Gastrocnemius medialis (tissue), 4 donors: ENCODE measurements around the gene ANKMY1. TPM values are rescaled to one million over a fixed set of nuclear protein-coding genes. Genes with fewer than 3 reads are reported as not detected.

Source experiments
- ATAC-seq, 2 donors: fragments of 150-250 bp; one replicate each; pipeline ENCODE4 v1.9.1; 2016
- DNase-seq, 2 donors: peaks; one replicate each; pipeline ENCODE4 v3.0.0-alpha.2; 2019
- H3K27ac ChIP-seq, 4 donors: fragments of 200-600 bp; sonication (generic); 1 replicate in 1 of 4; 2 replicates in 3 of 4; pipeline ENCODE4 v1.5.1; 2016 to 2018; ENCODE audit warnings: mild to moderate bottlenecking in 2 of 4, moderate library complexity in 1 of 4
- H3K27me3 ChIP-seq, 3 donors: fragments of 200-600 bp; sonication (generic) in 2 of 3; 1 replicate in 1 of 3; 2 replicates in 2 of 3; pipeline versions ENCODE4 v1.5.1 to v1.6.0; 2016 to 2019; ENCODE audit warnings: mild to moderate bottlenecking in 1 of 3, moderate library complexity in 1 of 3
- H3K36me3 ChIP-seq, 2 donors: fragments of 200-600 bp; sonication (generic) in 1 of 2; one replicate each; pipeline ENCODE4 v1.5.1; 2017 to 2018
- H3K4me1 ChIP-seq, 2 donors: fragments of 200-600 bp; sonication (generic) in 1 of 2; one replicate each; pipeline ENCODE4 v1.5.1; 2016 to 2017; ENCODE audit warnings: mild to moderate bottlenecking in 2 of 2
- H3K4me3 ChIP-seq, 4 donors: fragments of 200-600 bp; sonication (generic) in 3 of 4; 1 replicate in 1 of 4; 2 replicates in 3 of 4; pipeline ENCODE4 v1.5.1; 2016 to 2019; ENCODE audit warnings: mild to moderate bottlenecking in 2 of 4
- H3K9me3 ChIP-seq, 3 donors: fragments of 200-600 bp; sonication (generic) in 2 of 3; 1 replicate in 1 of 3; 2 replicates in 2 of 3; pipeline ENCODE4 v1.5.1; 2016 to 2019
- POLR2A ChIP-seq, 2 donors: fragments of 450-650 bp; IDR thresholded peaks; one replicate each; pipeline ENCODE4 v1.6.1; 2017; ENCODE audit warnings: antibody characterized with exemption in 2 of 2, mild to moderate bottlenecking in 2 of 2, moderate library complexity in 2 of 2
- in situ Hi-C, 4 donors: fragments of 200-750 bp; cut with MboI; loops; one replicate each; pipeline versions ENCODE4 v1.15.0 to v1.8.0; 2017; ENCODE audit warnings: low sequenced_read_pairs in 4 of 4
- intact Hi-C: fragments of 100-400 bp; cut with DNase I; formaldehyde crosslinking; loops from one replicate; pipeline ENCODE4 v1.15.1; 2023; ENCODE audit warnings: low total_unique reads
- total RNA-seq, 4 donors: library from RNA; depleted of rRNA; stranded (reverse); fragments of >200 nt; gene quantifications; one replicate each; pipeline versions ENCODE4 v1.1.0 to v1.2.3, GENCODE V29; 2016
- TF ChIP-seq, protein P1 (sequence below), 5 experiments: fragments of 450-650 bp in 3 of 5; fragments of 200-600 bp in 2 of 5; sonication (generic) in 2 of 5; IDR thresholded peaks in 4 of 5; conservative IDR thresholded peaks in 1 of 5; 1 replicate in 4 of 5; 2 replicates in 1 of 5; pipeline ENCODE4 v1.5.1; 2016 to 2019; ENCODE audit warnings: antibody characterized with exemption in 5 of 5, mild to moderate bottlenecking in 3 of 5, moderate library complexity in 3 of 5

Gene ANKMY1
- total RNA-seq, 4 donors from 2014 or later = 3.3 to 9.0 (median 5.6) TPM

DNA sequence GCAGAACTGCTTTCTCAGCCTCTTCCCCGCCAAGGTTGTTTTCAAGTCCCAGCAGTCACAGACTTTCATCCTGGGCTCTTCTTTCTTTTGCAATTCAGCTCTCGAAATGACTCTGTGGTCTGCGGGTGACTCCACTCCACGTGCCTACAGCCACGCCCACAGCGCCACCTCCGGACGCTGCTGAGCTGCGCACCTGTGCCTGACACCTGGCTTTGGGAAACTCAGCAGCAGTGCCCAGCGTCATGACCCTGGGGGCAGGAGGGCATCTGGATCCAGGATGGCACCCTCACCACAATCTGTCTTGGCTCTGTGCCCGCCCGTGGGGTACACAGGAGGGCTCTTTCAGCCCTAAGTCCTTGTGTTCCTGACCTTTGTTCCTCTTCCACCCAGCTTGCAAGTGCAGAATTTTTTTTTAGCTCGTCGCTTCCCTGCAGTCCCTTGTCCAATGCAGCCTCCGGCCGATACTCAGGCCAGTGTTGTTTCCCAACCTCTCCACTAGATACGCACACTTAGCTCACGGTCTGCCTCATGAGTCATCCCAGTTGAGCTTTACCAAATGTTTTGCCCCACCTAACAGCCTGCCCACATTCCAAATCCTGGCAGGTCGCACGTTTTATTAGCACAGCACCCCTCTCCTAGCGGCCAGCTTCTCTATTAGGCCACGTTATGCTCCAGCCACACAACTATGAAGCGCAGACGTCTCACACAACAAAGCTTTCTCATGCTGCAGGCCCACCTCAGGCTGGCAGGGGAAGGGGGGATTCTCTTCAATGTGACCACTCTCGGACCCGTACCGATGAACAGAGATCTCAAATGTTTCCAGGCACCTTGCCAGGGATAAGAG lies 22.2 kb upstream of the ANKMY1 start:
- DNase-seq = peak in 1 of 2 donors; percentile 77
- TF ChIP-seq, protein P1, sequence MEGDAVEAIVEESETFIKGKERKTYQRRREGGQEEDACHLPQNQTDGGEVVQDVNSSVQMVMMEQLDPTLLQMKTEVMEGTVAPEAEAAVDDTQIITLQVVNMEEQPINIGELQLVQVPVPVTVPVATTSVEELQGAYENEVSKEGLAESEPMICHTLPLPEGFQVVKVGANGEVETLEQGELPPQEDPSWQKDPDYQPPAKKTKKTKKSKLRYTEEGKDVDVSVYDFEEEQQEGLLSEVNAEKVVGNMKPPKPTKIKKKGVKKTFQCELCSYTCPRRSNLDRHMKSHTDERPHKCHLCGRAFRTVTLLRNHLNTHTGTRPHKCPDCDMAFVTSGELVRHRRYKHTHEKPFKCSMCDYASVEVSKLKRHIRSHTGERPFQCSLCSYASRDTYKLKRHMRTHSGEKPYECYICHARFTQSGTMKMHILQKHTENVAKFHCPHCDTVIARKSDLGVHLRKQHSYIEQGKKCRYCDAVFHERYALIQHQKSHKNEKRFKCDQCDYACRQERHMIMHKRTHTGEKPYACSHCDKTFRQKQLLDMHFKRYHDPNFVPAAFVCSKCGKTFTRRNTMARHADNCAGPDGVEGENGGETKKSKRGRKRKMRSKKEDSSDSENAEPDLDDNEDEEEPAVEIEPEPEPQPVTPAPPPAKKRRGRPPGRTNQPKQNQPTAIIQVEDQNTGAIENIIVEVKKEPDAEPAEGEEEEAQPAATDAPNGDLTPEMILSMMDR (IDR thresholded peaks at IDR 0.05 in 4 of 5, conservative IDR thresholded peaks at IDR 0.05 in 1 of 5) = no peak
- no peak for TF ChIP-seq POLR2A (IDR thresholded peaks at IDR 0.05)
- Histone ChIP-seq H3K9me3 (no peaks in the 10 kb centered on the region), H3K4me1 (peaks cover 12 to 16% of the 10 kb centered on the region in 2 donors), H3K27ac (peak overlapping the region; percentile 7 to 69 (median 52)), H3K4me3 (no peak overlapping the region), H3K36me3 (peaks cover 0 to 28% of the 10 kb centered on the region in 2 donors), H3K27me3 (no peaks in the 10 kb centered on the region)
- ATAC-seq = peak; percentile 63 to 88
- in situ Hi-C loops (no loop called here), intact Hi-C loops (loop anchor here (10.0 kb wide), 3 partner anchors 255 to 1055 kb away; partner anchors contain the start of genes ATG4B, NDUFA10 and THAP4)

- H3K27me3 ChIP-seq = no peaks in the 10 kb centered on the region
- no peaks in the 10 kb centered on the region for H3K9me3 ChIP-seq
- H3K4me1 ChIP-seq = peaks cover 4 to 8% of the 10 kb centered on the region in 2 donors
- in situ Hi-C loops = no loop called here
- DNase-seq (no peak), ATAC-seq (no peak)
- TF ChIP-seq, protein P1 (IDR thresholded peaks at IDR 0.05 in 4 of 5, conservative IDR thresholded peaks at IDR 0.05 in 1 of 5) = no peak
- TF ChIP-seq POLR2A (IDR thresholded peaks at IDR 0.05) = no peak
- peak overlapping the region; percentile 7 to 69 (median 47) for H3K27ac ChIP-seq
- intact Hi-C loops = no loop called here
- H3K36me3 ChIP-seq = peaks cover 0 to 35% of the 10 kb centered on the region in 2 donors
- no peak overlapping the region for H3K4me3 ChIP-seq
Observed at GRCh38 chr2:240579071-240579762, 21.4 kb upstream of the ANKMY1 start.

DNA sequence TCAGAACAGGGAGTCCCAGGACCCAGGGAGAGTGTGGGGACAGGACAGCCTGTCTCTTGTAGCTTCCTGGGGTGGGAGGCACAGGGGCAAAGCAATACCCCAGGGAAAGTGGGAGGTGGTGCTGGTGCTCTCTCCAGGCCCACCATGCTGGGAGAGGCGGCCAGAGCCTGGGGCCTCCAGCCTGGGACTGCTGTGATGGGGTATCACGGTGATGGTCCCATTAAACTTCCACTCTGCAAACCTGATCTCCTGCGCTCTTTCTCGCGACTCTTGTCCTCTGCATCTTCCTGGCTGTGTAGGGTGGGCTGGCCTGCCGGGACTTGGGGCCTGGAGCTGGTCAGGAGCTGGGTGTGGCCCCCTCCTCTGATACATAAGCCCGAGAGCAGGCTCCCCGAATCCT lies 20.7 kb upstream of the ANKMY1 start:
- no peaks in the 10 kb centered on the region for H3K9me3 ChIP-seq
- no peak overlapping the region for H3K4me3 ChIP-seq
- intact Hi-C loops = no loop called here
- H3K27ac ChIP-seq = no peak overlapping the region
- in situ Hi-C loops = no loop called here
- DNase-seq = no peak
- no peaks in the 10 kb centered on the region for H3K27me3 ChIP-seq
- ATAC-seq = no peak
- H3K4me1 ChIP-seq = peaks cover 0 to 4% of the 10 kb centered on the region in 2 donors
- peaks cover 0 to 35% of the 10 kb centered on the region in 2 donors for H3K36me3 ChIP-seq
- TF ChIP-seq POLR2A (IDR thresholded peaks at IDR 0.05) = no peak
- TF ChIP-seq, protein P1 (IDR thresholded peaks at IDR 0.05 in 4 of 5, conservative IDR thresholded peaks at IDR 0.05 in 1 of 5) = no peak

DNA sequence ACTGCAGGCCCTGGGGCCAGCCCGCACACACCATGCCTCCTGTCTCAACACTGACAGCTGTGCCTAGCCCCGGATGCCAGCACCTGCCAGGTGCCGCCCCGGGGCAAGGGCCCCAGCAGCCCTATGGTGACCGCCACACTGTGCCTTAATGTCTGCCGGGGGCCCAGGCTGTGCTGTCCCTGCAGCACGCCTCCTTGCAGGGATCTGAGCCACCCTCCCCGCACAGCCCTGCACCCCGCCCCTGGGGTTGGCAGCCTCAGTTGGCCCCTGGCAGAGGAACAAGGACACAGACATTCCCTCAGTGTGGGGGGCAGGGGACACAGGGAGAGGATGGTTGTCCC lies 20.3 kb upstream of the ANKMY1 start:
- intact Hi-C loops = no loop called here
- no peaks in the 10 kb centered on the region for H3K9me3 ChIP-seq
- H3K4me3 ChIP-seq = no peak overlapping the region
- in situ Hi-C loops = no loop called here
- peaks cover 0 to 39% of the 10 kb centered on the region in 2 donors for H3K36me3 ChIP-seq
- H3K27ac ChIP-seq = no peak overlapping the region
- no peaks in the 10 kb centered on the region for H3K27me3 ChIP-seq
- ATAC-seq = no peak
- no peak for TF ChIP-seq POLR2A (IDR thresholded peaks at IDR 0.05)
- TF ChIP-seq, protein P1 (IDR thresholded peaks at IDR 0.05 in 4 of 5, conservative IDR thresholded peaks at IDR 0.05 in 1 of 5) = no peak
- H3K4me1 ChIP-seq = peaks cover 0 to 4% of the 10 kb centered on the region in 2 donors
- no peak for DNase-seq
